Tibial nerve (tissue), 3 donors: ENCODE results near the gene SNU13.
"Not testable (repeated sequence)": the region's sequence is repeated elsewhere in the genome, so short reads cannot be mapped to it uniquely, and the experiment has no call there.

Experiments
- CTCF ChIP-seq, 5 experiments: fragments of 200-600 bp in 3 of 5; fragments of 450-650 bp in 2 of 5; sonication (generic) in 3 of 5; IDR thresholded peaks; one replicate each; pipeline ENCODE4 v1.5.1; 2016 to 2019; ENCODE audit warnings: antibody characterized with exemption in 5 of 5, mild to moderate bottlenecking in 3 of 5, moderate library complexity in 2 of 5
- POLR2A ChIP-seq, 2 donors: fragments of 450-650 bp; IDR thresholded peaks; one replicate each; pipeline ENCODE4 v1.6.1; 2017; ENCODE audit warnings: antibody characterized with exemption in 2 of 2, mild to moderate bottlenecking in 2 of 2, moderate library complexity in 2 of 2

DNA sequence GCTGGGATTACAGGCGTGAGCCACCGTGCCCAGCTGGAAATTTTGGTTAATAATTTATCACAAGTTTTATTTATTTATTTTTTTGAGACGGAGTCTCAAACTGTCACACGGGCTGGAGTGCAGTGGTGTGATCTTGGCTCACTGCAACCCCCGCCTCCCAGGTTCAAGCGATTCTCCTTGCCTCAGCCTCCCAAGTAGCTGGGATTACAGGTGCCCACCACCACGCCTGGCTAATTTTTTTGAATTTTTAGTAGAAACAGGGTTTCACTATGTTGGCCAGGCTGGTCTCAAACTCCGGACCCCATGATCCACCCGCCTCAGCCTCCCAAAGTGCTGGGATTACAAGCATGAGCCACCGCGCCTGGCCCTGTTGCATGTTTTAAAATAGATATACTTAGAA is 1.8 kb downstream of the SNU13 start:
- not testable (repeated sequence) for TF ChIP-seq CTCF, POLR2A (IDR thresholded peaks at IDR 0.05)
